DMS153 (cell line): ENCODE measurements around the gene SYNE2.
"Not testable (repeated sequence)": the region's sequence is repeated elsewhere in the genome, so short reads cannot be mapped to it uniquely, and the experiment has no call there.

Source experiments
- DNase-seq: peaks from one replicate; lab custom pipeline; 2025; lab: John Stamatoyannopoulos, UW

SYNE2 gene

GRCh38 chr14:64012003-64012402 is 159.2 kb downstream of the SYNE2 start:
- DNase-seq: no peak

- DNase-seq: no peak
Measured at GRCh38 chr14:64012720-64013119, 159.9 kb downstream of the SYNE2 start.

- no peak for DNase-seq
Measured at GRCh38 chr14:64025479-64025878, 172.7 kb downstream of the SYNE2 start.

- no peak for DNase-seq
Measured at GRCh38 chr14:64026600-64026999, 173.8 kb downstream of the SYNE2 start.

- DNase-seq: no peak
Measured at GRCh38 chr14:64035143-64035542, 182.3 kb downstream of the SYNE2 start.

GRCh38 chr14:64037869-64038745 is 185.3 kb downstream of the SYNE2 start:
- not testable (repeated sequence) for DNase-seq

GRCh38 chr14:64038841-64039542 is 186.2 kb downstream of the SYNE2 start:
- DNase-seq: no peak

- DNase-seq: no peak
Measured at GRCh38 chr14:64040044-64040443, 187.2 kb downstream of the SYNE2 start.

- DNase-seq: not testable (repeated sequence)
Measured at GRCh38 chr14:64043296-64043695, 190.5 kb downstream of the SYNE2 start.

- DNase-seq: no peak
Measured at GRCh38 chr14:64045091-64045490, 192.3 kb downstream of the SYNE2 start.

- no peak for DNase-seq
Measured at GRCh38 chr14:64049616-64050381, 197.0 kb downstream of the SYNE2 start.

GRCh38 chr14:64053694-64054669 is 201.2 kb downstream of the SYNE2 start:
- no peak for DNase-seq

- no peak for DNase-seq
Measured at GRCh38 chr14:64059454-64060198, 206.8 kb downstream of the SYNE2 start.

GRCh38 chr14:64060199-64060545 is 207.4 kb downstream of the SYNE2 start:
- no peak for DNase-seq

- no peak for DNase-seq
Measured at GRCh38 chr14:64060648-64061096, 207.9 kb downstream of the SYNE2 start.

GRCh38 chr14:64061115-64061514 is 208.3 kb downstream of the SYNE2 start:
- DNase-seq: no peak

- DNase-seq: no peak
Measured at GRCh38 chr14:64061706-64062105, 208.9 kb downstream of the SYNE2 start.

GRCh38 chr14:64062381-64063115 is 209.7 kb downstream of the SYNE2 start:
- no peak for DNase-seq

- DNase-seq: no peak
Measured at GRCh38 chr14:64064447-64064846, 211.6 kb downstream of the SYNE2 start.
